Hepatocyte (in vitro differentiated cells): ENCODE results near the gene GUCY1A2.

ENCODE experiments used
- CTCF ChIP-seq: fragments of 200-600 bp; sonication (generic); IDR thresholded peaks from 2 replicates; pipeline ENCODE4 v1.5.1; 2016; ENCODE audit warnings: antibody characterized with exemption, mild to moderate bottlenecking; ENCODE audit not compliant: poor library complexity
- EZH2 ChIP-seq: fragments of 200-600 bp; sonication (generic); IDR thresholded peaks from 2 replicates; pipeline ENCODE4 v1.6.1; 2016; ENCODE audit warnings: antibody characterized with exemption, mild to moderate bottlenecking, borderline replicate concordance

- TF ChIP-seq EZH2 (no peak), CTCF (no peak)
Observed at GRCh38 chr11:106939157-106939556, 79.1 kb downstream of the GUCY1A2 start.
